OCI-LY3 (cell line): ENCODE results near the gene ATRAID.

ENCODE experiments used
- CTCF ChIP-seq: fragments of 200-600, 300-600 bp; sonication (generic); IDR thresholded peaks from 2 replicates; pipeline ENCODE4 v1.5.1; 2014; ENCODE audit warnings: antibody characterized with exemption, low read length, low read depth
- EZH2phosphoT487 ChIP-seq: fragments of 200-600 bp; shearing (Covaris generic); IDR thresholded peaks from 2 replicates; pipeline ENCODE4 v1.6.1; 2018; ENCODE audit warnings: antibody characterized with exemption, mixed run types, low read depth

- TF ChIP-seq CTCF (no peak), EZH2phosphoT487 (no peak)
These were observed 449 bp upstream of the ATRAID start for GRCh38 chr2:27211241-27211942.
